Activated naive CD8-positive, alpha-beta T cell treated with anti-CD3 and anti-CD28 coated beads, Interleukin-2, amount 50 U/mL, for 24 hours (primary cell): ENCODE results near the gene TRIM66.
A peak's percentile ranks its signal among the peaks of the same experiment; 100 is the strongest.

Source experiments
- ATAC-seq: fragments of 150-1000 bp; cut with Tn5 transposase; one replicate; pipeline ENCODE4 v1.10.0; 2021
- DNase-seq: peaks from one replicate; pipeline ENCODE4 v3.0.0; 2021
- H3K27ac Mint-ChIP-seq: one replicate; pipeline ENCODE4 v1.8.0; 2021; ENCODE audit warnings: mild to moderate bottlenecking, mixed read lengths
- H3K27me3 Mint-ChIP-seq: one replicate; pipeline ENCODE4 v1.8.0; 2021; ENCODE audit warnings: mixed read lengths
- H3K36me3 Mint-ChIP-seq: one replicate; pipeline ENCODE4 v1.8.0; 2021; ENCODE audit warnings: low read depth, mixed read lengths
- H3K4me1 Mint-ChIP-seq: one replicate; pipeline ENCODE4 v1.8.0; 2021; ENCODE audit warnings: mixed read lengths
- H3K4me3 Mint-ChIP-seq: one replicate; pipeline ENCODE4 v1.8.0; 2021; ENCODE audit warnings: mild to moderate bottlenecking, moderate library complexity, mixed read lengths
- H3K9me3 Mint-ChIP-seq: one replicate; pipeline ENCODE4 v1.8.0; 2021; ENCODE audit warnings: mixed read lengths

TRIM66 gene, protein sequence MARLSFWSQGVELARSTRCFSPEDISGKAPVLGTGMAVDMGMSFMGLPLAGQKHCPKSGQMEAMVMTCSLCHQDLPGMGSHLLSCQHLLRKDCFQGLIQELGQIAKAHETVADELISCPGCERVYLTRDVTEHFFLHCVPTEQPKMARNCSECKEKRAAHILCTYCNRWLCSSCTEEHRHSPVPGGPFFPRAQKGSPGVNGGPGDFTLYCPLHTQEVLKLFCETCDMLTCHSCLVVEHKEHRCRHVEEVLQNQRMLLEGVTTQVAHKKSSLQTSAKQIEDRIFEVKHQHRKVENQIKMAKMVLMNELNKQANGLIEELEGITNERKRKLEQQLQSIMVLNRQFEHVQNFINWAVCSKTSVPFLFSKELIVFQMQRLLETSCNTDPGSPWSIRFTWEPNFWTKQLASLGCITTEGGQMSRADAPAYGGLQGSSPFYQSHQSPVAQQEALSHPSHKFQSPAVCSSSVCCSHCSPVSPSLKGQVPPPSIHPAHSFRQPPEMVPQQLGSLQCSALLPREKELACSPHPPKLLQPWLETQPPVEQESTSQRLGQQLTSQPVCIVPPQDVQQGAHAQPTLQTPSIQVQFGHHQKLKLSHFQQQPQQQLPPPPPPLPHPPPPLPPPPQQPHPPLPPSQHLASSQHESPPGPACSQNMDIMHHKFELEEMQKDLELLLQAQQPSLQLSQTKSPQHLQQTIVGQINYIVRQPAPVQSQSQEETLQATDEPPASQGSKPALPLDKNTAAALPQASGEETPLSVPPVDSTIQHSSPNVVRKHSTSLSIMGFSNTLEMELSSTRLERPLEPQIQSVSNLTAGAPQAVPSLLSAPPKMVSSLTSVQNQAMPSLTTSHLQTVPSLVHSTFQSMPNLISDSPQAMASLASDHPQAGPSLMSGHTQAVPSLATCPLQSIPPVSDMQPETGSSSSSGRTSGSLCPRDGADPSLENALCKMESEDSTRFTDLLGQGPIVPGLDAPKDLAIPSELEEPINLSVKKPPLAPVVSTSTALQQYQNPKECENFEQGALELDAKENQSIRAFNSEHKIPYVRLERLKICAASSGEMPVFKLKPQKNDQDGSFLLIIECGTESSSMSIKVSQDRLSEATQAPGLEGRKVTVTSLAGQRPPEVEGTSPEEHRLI (N-terminal part only)

GRCh38 chr11:8682303-8683114 is at the start of gene TRIM66, which contains the start of gene RPL27A:
TSS of gene TRIM66 (minus strand) at chr11:8682665. CDS start at chr11:8672274, 10,391 bp downstream.
TSS of gene RPL27A (plus strand) at chr11:8682792. CDS start at chr11:8682814, 22 bp downstream.
- ATAC-seq: peak; percentile 92
- Mint-ChIP-seq H3K27me3 (no peaks in the 10 kb centered on the region), H3K9me3 (peaks cover 5% of the 10 kb centered on the region), H3K4me1 (peaks cover 51% of the 10 kb centered on the region), H3K4me3 (peak within 1 kb of the TSS; percentile 99), H3K27ac (peak within 1 kb of the TSS; percentile 99), H3K36me3 (peaks cover 68% of the 10 kb centered on the region)
- peak; percentile 99 for DNase-seq

DNA sequence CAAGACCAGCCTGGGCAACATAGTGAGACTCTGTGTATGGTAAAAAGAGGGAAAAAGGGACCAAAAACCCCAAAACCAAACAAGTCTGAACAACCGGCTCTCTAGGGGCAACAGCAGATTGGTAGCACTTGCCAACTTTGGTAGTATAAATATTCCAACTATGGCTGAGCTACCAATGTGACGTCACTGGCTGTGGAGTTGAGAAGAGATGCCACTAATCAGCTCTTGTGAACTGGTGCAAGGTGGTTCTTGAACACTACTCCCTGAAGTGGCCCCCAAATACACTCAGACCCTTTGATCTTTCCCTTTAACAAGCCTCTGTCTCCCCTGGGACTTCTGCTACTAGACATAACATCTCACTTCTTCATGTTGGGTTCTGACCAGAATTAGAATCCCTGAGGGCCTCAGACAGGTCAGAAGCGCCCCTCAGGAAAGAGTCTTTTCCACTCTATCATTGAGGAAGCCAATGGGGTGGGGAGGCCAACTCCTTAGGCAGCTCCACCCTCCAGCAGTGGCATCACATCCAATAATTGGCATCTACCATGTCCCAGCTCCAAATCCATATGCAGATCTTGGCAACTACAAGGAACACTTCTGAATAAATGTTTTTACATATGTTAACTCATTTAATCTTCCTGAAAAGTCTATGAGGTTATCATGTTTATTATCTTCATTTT is 49.3 kb upstream of the TRIM66 start:
- H3K36me3 Mint-ChIP-seq: no peaks in the 10 kb centered on the region
- peak overlapping the region; percentile 52 for H3K27ac Mint-ChIP-seq
- DNase-seq (no peak), ATAC-seq (no peak)
- no peaks in the 10 kb centered on the region for H3K9me3 Mint-ChIP-seq
- no peak overlapping the region for H3K4me3 Mint-ChIP-seq
- H3K4me1 Mint-ChIP-seq: peaks cover 10% of the 10 kb centered on the region
- peaks cover 5% of the 10 kb centered on the region for H3K27me3 Mint-ChIP-seq

- no peak overlapping the region for H3K27ac Mint-ChIP-seq
- H3K27me3 Mint-ChIP-seq: peaks cover 5% of the 10 kb centered on the region
- DNase-seq (no peak), ATAC-seq (no peak)
- H3K36me3 Mint-ChIP-seq: no peaks in the 10 kb centered on the region
- peaks cover 10% of the 10 kb centered on the region for H3K4me1 Mint-ChIP-seq
- no peaks in the 10 kb centered on the region for H3K9me3 Mint-ChIP-seq
- H3K4me3 Mint-ChIP-seq: no peak overlapping the region
Measured at GRCh38 chr11:8730697-8731020, 48.2 kb upstream of the TRIM66 start.

DNA sequence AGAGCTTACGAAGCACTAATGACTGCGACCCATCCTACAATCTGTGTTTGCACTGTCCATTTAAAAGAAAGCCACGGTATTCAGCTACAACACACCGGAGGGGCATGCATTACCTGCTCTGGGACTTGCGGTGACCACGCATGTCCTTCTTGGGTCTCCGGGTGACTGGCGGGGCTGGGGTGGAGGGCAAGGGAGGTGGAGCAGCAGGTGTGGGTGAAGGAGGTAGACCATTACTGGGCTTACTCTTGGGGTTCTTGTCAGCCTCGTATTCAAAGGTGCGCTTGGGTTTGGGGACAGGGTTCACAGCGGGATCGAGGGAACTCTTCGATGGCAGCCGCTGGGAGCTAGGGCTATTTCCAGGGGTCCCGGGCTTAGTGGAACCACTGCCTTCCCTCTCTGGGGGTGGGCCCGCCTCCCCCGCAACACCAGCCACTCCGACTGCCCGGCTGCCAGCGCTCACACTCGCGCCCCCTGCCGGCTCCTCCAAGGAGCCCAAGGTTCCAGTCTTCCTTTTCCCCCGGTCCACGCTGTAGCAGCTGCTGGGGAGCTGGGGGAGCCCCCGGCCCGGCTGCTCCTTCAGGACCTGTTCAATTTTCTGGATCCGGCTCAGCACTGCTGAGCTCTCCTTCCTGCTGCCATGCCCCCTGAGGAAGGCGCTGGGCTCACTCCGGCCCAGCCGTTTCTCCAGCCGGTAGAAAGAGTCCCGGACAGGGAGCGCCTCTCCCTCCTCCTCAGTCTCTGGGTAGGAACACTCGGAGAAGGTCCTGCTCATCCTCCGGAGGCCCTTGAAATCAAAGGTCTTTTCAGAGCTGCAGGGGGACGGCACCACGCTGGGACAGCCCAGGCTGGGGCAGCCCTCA is 47.6 kb upstream of the TRIM66 start:
- DNase-seq (no peak), ATAC-seq (no peak)
- Mint-ChIP-seq H3K27ac (no peak overlapping the region), H3K36me3 (no peaks in the 10 kb centered on the region), H3K4me3 (no peak overlapping the region), H3K9me3 (no peaks in the 10 kb centered on the region), H3K27me3 (peaks cover 5% of the 10 kb centered on the region), H3K4me1 (peaks cover 10% of the 10 kb centered on the region)

DNA sequence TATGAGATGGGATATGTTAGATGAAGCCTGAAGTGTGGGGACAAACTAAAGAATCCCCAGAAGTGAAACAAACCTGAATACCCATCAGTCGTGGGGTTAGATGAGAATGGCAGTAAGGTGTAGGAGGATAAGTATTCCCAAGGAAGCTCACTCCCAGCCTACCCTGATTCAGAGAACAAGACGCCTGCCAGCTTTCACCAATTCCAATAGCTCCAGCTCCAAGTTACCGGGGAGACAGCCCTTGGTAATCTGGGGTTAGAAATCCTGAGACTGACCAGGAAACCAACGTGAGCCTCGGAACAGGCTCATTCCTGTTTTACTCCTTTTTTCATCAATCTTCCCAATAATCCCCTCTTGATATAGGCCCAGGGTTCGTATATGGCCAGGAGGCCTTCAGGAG is 46.6 kb upstream of the TRIM66 start:
- no peak overlapping the region for H3K27ac Mint-ChIP-seq
- peaks cover 5% of the 10 kb centered on the region for H3K27me3 Mint-ChIP-seq
- ATAC-seq: no peak
- H3K36me3 Mint-ChIP-seq: no peaks in the 10 kb centered on the region
- DNase-seq: no peak
- no peaks in the 10 kb centered on the region for H3K9me3 Mint-ChIP-seq
- H3K4me3 Mint-ChIP-seq: no peak overlapping the region
- peaks cover 10% of the 10 kb centered on the region for H3K4me1 Mint-ChIP-seq

- Mint-ChIP-seq H3K36me3 (no peaks in the 10 kb centered on the region), H3K27ac (no peak overlapping the region), H3K9me3 (no peaks in the 10 kb centered on the region), H3K4me1 (peaks cover 7% of the 10 kb centered on the region), H3K4me3 (no peak overlapping the region), H3K27me3 (peaks cover 5% of the 10 kb centered on the region)
- DNase-seq (no peak), ATAC-seq (no peak)
Measured at GRCh38 chr11:8728563-8728962, 46.1 kb upstream of the TRIM66 start.

GRCh38 chr11:8726395-8726794 is 43.9 kb upstream of the TRIM66 start:
- Mint-ChIP-seq H3K4me3 (no peak overlapping the region), H3K4me1 (peaks cover 4% of the 10 kb centered on the region)

GRCh38 chr11:8724682-8725081 is 42.2 kb upstream of the TRIM66 start:
- H3K4me3 Mint-ChIP-seq: no peak overlapping the region
- H3K9me3 Mint-ChIP-seq: no peaks in the 10 kb centered on the region
- H3K36me3 Mint-ChIP-seq: no peaks in the 10 kb centered on the region
- peaks cover 5% of the 10 kb centered on the region for H3K27me3 Mint-ChIP-seq
- H3K27ac Mint-ChIP-seq: no peak overlapping the region
- peaks cover 4% of the 10 kb centered on the region for H3K4me1 Mint-ChIP-seq
- DNase-seq: no peak
- no peak for ATAC-seq

More at GRCh38 chr11:8726395-8726794, 43.9 kb upstream of the TRIM66 start:
- Mint-ChIP-seq H3K27me3 (peaks cover 5% of the 10 kb centered on the region), H3K36me3 (no peaks in the 10 kb centered on the region), H3K9me3 (no peaks in the 10 kb centered on the region), H3K27ac (no peak overlapping the region)
- ATAC-seq (no peak), DNase-seq (no peak)

GRCh38 chr11:8723711-8724110 is 41.2 kb upstream of the TRIM66 start:
- Mint-ChIP-seq H3K27me3 (peaks cover 5% of the 10 kb centered on the region), H3K9me3 (no peaks in the 10 kb centered on the region)

DNA sequence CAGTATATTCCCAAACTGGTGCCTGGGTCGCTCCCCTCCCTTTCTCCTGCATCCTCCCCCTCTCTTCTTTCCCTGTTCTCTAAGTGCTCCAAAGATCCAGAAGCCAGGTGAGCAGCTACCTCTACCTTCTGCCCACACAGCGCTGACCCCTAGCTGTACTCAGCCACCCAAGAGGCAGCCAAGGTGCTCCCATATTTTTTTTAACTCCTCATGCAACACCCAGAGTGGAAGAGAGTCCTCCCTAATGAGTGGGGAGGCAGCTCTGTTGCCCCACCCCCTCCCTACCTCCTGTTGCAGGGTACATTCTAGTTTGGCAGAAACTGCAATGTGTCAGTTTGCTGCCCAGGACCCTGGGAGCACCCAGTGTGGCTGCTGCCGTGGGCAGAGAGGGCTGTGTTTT is 40.3 kb upstream of the TRIM66 start:
- peaks cover under 1% of the 10 kb centered on the region for H3K4me1 Mint-ChIP-seq

More at GRCh38 chr11:8723711-8724110, 41.2 kb upstream of the TRIM66 start:
- no peak for DNase-seq
- Mint-ChIP-seq H3K36me3 (no peaks in the 10 kb centered on the region), H3K27ac (no peak overlapping the region), H3K4me3 (no peak overlapping the region), H3K4me1 (peaks cover 2% of the 10 kb centered on the region)
- ATAC-seq: no peak

DNA sequence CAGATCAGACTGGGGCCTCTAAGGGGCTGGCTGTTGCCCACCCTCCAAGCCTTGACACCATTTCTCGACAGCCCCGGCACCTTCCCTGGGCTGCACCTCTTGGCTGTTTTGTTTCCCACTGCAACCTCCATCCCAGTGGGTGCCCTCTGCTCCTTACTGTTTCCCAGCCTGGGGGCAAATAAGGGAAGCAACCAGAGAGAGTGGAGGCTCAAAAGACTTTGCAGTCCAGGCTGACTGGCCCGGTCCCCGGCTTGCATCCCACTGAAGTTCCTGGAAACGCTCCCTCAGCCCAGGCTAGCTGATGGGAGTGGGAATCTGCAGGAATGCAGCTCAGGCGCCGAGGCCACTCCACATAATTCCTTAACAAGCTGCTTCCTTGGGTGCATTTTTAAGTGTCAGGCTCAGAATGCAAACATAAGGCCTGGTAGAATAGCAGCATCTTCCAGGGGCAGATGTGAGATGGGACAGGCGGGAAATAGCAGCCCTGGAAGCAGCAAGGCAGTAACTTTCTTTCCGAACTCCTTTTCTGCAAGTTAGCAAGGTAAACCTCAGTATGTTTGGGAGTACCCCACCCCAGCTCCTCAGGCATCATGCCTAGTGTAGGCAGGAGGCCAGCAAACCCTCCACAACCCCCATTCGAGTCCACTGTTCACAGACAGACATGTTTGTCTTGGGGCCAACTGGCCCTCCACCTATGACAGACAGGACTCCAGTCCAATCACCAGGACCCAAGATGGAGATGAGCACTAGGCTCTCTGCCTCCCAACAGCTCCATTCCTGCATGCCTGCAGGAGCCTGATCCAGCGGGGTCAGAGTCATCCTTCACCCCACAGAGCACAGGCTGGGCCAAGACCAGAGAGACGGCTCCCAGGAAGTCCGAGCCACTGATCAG is 39.4 kb upstream of the TRIM66 start:
- Mint-ChIP-seq H3K27me3 (no peaks in the 10 kb centered on the region), H3K9me3 (no peaks in the 10 kb centered on the region), H3K27ac (no peak overlapping the region), H3K36me3 (no peaks in the 10 kb centered on the region), H3K4me3 (no peak overlapping the region), H3K4me1 (peaks cover 8% of the 10 kb centered on the region)
- ATAC-seq (no peak), DNase-seq (no peak)

More for the DNA sequence above, 40.3 kb upstream of the TRIM66 start:
- peaks cover 5% of the 10 kb centered on the region for H3K27me3 Mint-ChIP-seq
- DNase-seq: no peak
- no peak for ATAC-seq
- H3K36me3 Mint-ChIP-seq: no peaks in the 10 kb centered on the region
- no peak overlapping the region for H3K27ac Mint-ChIP-seq
- no peaks in the 10 kb centered on the region for H3K9me3 Mint-ChIP-seq
- no peak overlapping the region for H3K4me3 Mint-ChIP-seq
